Measurements from ENCODE around the gene CEMIP2. TPM values are rescaled to one million over a fixed set of nuclear protein-coding genes. Genes with fewer than 3 reads are reported as not detected.

The CEMIP2 gene
- total RNA-seq, 3 donors from 2014 or later = 79.0 to 144 (median 81.2) TPM

GRCh38 chr9:71716138-71716909, 52.0 kb downstream of the CEMIP2 start:
- TF ChIP-seq POLR2AphosphoS5 (IDR thresholded peaks at IDR 0.05) (no peak), CTCF (IDR thresholded peaks at IDR 0.05) (peak in 2 of 3 donors; percentile 21 to 36), POLR2A (IDR thresholded peaks at IDR 0.05) (no peak)
- no peaks in the 10 kb centered on the region for H3K4me1 ChIP-seq

GRCh38 chr9:71710856-71711255, 57.5 kb downstream of the CEMIP2 start:
- no peak for TF ChIP-seq CTCF (IDR thresholded peaks at IDR 0.05)
- TF ChIP-seq POLR2A (IDR thresholded peaks at IDR 0.05) = no peak
- TF ChIP-seq POLR2AphosphoS5 (IDR thresholded peaks at IDR 0.05) = no peak
- H3K36me3 ChIP-seq = peaks cover 9% of the 10 kb centered on the region
- intact Hi-C loops (cut with DNase I; ENCODE audit: low total_unique reads) = no loop called here

More at GRCh38 chr9:71716138-71716909, 52.0 kb downstream of the CEMIP2 start:
- Histone ChIP-seq H3K27me3 (no peaks in the 10 kb centered on the region), H3K4me3 (no peak overlapping the region), H3K27ac (no peak overlapping the region), H3K9me3 (no peaks in the 10 kb centered on the region), H3K36me3 (peaks cover 6% of the 10 kb centered on the region)
- DNase-seq (ENCODE audit: low spot score in 2 of 2) = no peak
- intact Hi-C loops (cut with DNase I; ENCODE audit: low total_unique reads) = loop anchor here (5.0 kb wide), 1 partner anchor 261 kb away; no protein-coding TSS in a partner anchor

GRCh38 chr9:71710201-71710600, 58.1 kb downstream of the CEMIP2 start:
- H3K36me3 ChIP-seq = peaks cover 9% of the 10 kb centered on the region
- DNase-seq (ENCODE audit: low spot score in 2 of 2) = no peak

More at GRCh38 chr9:71710856-71711255, 57.5 kb downstream of the CEMIP2 start:
- Histone ChIP-seq H3K9me3 (no peaks in the 10 kb centered on the region), H3K27ac (no peak overlapping the region), H3K4me3 (no peak overlapping the region), H3K4me1 (no peaks in the 10 kb centered on the region), H3K27me3 (no peaks in the 10 kb centered on the region)
- DNase-seq (ENCODE audit: low spot score in 2 of 2) = no peak

DNA sequence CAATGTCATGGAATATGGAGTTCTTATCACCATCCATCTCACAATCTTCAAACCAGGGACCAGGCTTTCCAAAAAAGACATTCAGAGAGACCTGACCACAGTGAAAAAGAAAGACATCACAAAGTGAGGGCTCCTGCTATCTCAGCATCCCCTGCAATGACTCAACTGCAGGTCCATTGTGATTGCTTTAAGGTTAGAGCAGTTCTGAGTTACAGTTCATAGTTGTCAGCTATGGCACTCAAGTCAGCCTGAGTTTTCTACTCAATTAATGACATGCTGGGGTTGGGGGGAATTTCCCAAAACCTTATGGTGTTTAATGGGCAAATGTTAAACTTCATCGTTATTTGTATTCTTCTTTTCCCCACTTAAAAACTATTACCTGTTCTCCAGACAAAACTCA, 58.9 kb downstream of the CEMIP2 start:
- peaks cover 9% of the 10 kb centered on the region for H3K36me3 ChIP-seq
- no peak overlapping the region for H3K4me3 ChIP-seq
- intact Hi-C loops (cut with DNase I; ENCODE audit: low total_unique reads) = no loop called here

More at GRCh38 chr9:71710201-71710600, 58.1 kb downstream of the CEMIP2 start:
- Histone ChIP-seq H3K27me3 (no peaks in the 10 kb centered on the region), H3K27ac (no peak overlapping the region), H3K4me1 (no peaks in the 10 kb centered on the region), H3K4me3 (no peak overlapping the region), H3K9me3 (no peaks in the 10 kb centered on the region)
- intact Hi-C loops (cut with DNase I; ENCODE audit: low total_unique reads) = no loop called here
- TF ChIP-seq POLR2AphosphoS5 (IDR thresholded peaks at IDR 0.05) (no peak), CTCF (IDR thresholded peaks at IDR 0.05) (no peak), POLR2A (IDR thresholded peaks at IDR 0.05) (no peak)

More for the DNA sequence above, 58.9 kb downstream of the CEMIP2 start:
- no peak overlapping the region for H3K27ac ChIP-seq
- DNase-seq (ENCODE audit: low spot score in 2 of 2) = no peak
- no peaks in the 10 kb centered on the region for H3K9me3 ChIP-seq
- no peaks in the 10 kb centered on the region for H3K27me3 ChIP-seq
- no peaks in the 10 kb centered on the region for H3K4me1 ChIP-seq
- TF ChIP-seq POLR2A (IDR thresholded peaks at IDR 0.05) = no peak
- TF ChIP-seq CTCF (IDR thresholded peaks at IDR 0.05) = no peak
- TF ChIP-seq POLR2AphosphoS5 (IDR thresholded peaks at IDR 0.05) = no peak
